CD4-positive, alpha-beta memory T cell (primary cell): ENCODE measurements around the gene B3GNT5. TPM values are rescaled to one million over a fixed set of nuclear protein-coding genes. Genes with fewer than 3 reads are reported as not detected.

ENCODE experiments used
- CTCF ChIA-PET: fragments of 350-600 bp; sonication (Branson Sonifier 250); formaldehyde crosslinking; loops from one replicate; lab custom pipeline; 2021; ENCODE audit warnings: inconsistent platforms; ENCODE audit not compliant: partially characterized antibody; lab: Charles Lee
- POLR2A ChIA-PET: fragments of 350-600 bp; sonication (Branson Sonifier 250); formaldehyde crosslinking; loops from one replicate; lab custom pipeline; 2021; ENCODE audit not compliant: partially characterized antibody; lab: Charles Lee
- DNase-seq, 5 donors: peaks; one replicate each; pipeline versions ENCODE4 v3.0.0 to v3.0.0-alpha.2; 2020 to 2022; ENCODE audit warnings: mixed read lengths in 1 of 5
- H3K27ac ChIP-seq: one replicate; pipeline ENCODE4 v1.7.0; 2013; ENCODE audit warnings: low read depth, low read length
- H3K27me3 ChIP-seq: 2 replicates; pipeline ENCODE4 v1.7.0; 2013; ENCODE audit warnings: mild to moderate bottlenecking, low read length, moderate library complexity; ENCODE audit not compliant: insufficient read depth
- H3K36me3 ChIP-seq: 2 replicates; pipeline ENCODE4 v1.7.0; 2013; ENCODE audit warnings: mild to moderate bottlenecking, low read length, moderate library complexity; ENCODE audit not compliant: insufficient read depth
- H3K4me1 ChIP-seq: 2 replicates; pipeline ENCODE4 v1.7.0; 2013; ENCODE audit warnings: mild to moderate bottlenecking, low read length, moderate library complexity; ENCODE audit not compliant: insufficient read depth
- H3K4me3 ChIP-seq, 2 donors: one replicate each; pipeline ENCODE4 v1.7.0; 2013; ENCODE audit warnings: low read length in 2 of 2, mild to moderate bottlenecking in 1 of 2
- H3K9me3 ChIP-seq, 2 donors: one replicate each; pipeline ENCODE4 v1.7.0; 2013; ENCODE audit warnings: low read length in 2 of 2, control low read depth in 1 of 2; ENCODE audit not compliant: control insufficient read depth in 1 of 2
- H3K27ac Mint-ChIP-seq, 7 donors: one replicate each; pipeline ENCODE4 v1.8.0; 2020 to 2021; ENCODE audit warnings: mixed read lengths in 7 of 7, mild to moderate bottlenecking in 6 of 7, inconsistent platforms in 3 of 7, moderate library complexity in 3 of 7
- H3K27me3 Mint-ChIP-seq, 2 donors: one replicate each; pipeline ENCODE4 v1.8.0; 2020 to 2021; ENCODE audit warnings: mixed read lengths in 2 of 2
- H3K36me3 Mint-ChIP-seq, 2 donors: one replicate each; pipeline ENCODE4 v1.8.0; 2020 to 2021; ENCODE audit warnings: mixed read lengths in 2 of 2, inconsistent platforms in 1 of 2, mild to moderate bottlenecking in 1 of 2
- H3K4me1 Mint-ChIP-seq, 4 donors: one replicate each; pipeline ENCODE4 v1.8.0; 2020 to 2021; ENCODE audit warnings: mixed read lengths in 4 of 4, mild to moderate bottlenecking in 1 of 4
- H3K4me3 Mint-ChIP-seq, 8 donors: one replicate each; pipeline ENCODE4 v1.8.0; 2020 to 2021; ENCODE audit warnings: mixed read lengths in 8 of 8, mild to moderate bottlenecking in 7 of 8, moderate library complexity in 6 of 8, inconsistent platforms in 3 of 8
- H3K9me3 Mint-ChIP-seq, 8 donors: one replicate each; pipeline ENCODE4 v1.8.0; 2020 to 2021; ENCODE audit warnings: mixed read lengths in 8 of 8, mild to moderate bottlenecking in 5 of 8, inconsistent platforms in 3 of 8, moderate library complexity in 1 of 8
- intact Hi-C: fragments of 100-400 bp; cut with micrococcal nuclease; formaldehyde crosslinking; loops from one replicate; pipeline ENCODE4 v1.15.1; 2023
- polyA plus RNA-seq, 2 donors: library from polyadenylated mRNA; unstranded; fragments of 300-500 nt; fragmentation: Illumina TruSeq; gene quantifications; one replicate each; pipeline ENCODE4 v1.2.3, GENCODE V29; 2021
- total RNA-seq, 2 experiments: library from RNA; stranded (reverse); gene quantifications; one replicate each; pipeline ENCODE4 v1.2.3, GENCODE V29; 2021

The B3GNT5 gene
- total and polyA plus RNA-seq, 4 experiments from 2014 or later, result 0.08 to 0.53 (median 0.33) TPM

DNA sequence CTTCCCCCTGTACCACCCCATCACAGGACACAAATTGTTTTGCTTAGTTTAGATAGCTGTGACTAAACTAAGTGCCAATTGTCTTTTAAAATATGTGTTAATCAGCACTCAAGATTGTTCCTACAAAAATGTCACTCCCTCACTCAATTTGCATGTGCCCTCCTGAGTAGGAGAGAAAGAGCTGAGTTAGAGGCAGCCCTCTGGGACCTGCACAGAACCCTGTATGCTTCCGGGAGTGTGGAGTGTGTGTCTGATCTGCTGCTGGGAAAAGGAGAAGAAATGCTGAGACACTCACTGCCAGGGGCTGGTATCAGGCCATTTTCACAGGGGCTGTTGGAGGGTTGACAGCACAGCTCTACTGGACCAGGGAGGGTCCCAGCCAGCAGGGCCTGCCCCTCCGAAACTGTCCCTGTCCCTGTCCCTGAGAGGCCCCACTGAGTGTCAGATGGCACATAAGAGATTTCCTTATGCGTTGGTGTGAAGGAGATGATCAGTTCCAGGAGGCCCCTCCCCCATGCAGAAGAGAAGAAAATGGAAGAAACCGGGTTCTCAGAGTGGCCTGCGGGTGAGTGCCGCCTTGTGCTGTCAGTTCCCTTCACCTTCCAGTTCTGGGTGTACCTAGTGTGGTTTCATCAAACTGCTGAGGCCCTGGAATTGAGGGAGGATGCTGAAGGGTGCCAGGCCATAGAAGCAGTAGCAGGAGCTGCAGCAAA lies 3.9 kb upstream of the B3GNT5 start:
- Mint-ChIP-seq H3K27ac (peak overlapping the region in 1 of 7 donors; percentile 73), H3K4me1 (peaks cover 3 to 6% (median 5%) of the 10 kb centered on the region in 4 donors), H3K27me3 (peaks cover 6 to 7% of the 10 kb centered on the region in 2 donors), H3K9me3 (peaks cover 0 to 4% (median under 1%) of the 10 kb centered on the region in 8 donors), H3K36me3 (peaks cover 0 to 14% of the 10 kb centered on the region in 2 donors), H3K4me3 (no peak overlapping the region)
- Histone ChIP-seq H3K4me1 (no peaks in the 10 kb centered on the region), H3K9me3 (no peaks in the 10 kb centered on the region), H3K4me3 (no peak overlapping the region), H3K27ac (no peak overlapping the region), H3K27me3 (no peaks in the 10 kb centered on the region), H3K36me3 (no peaks in the 10 kb centered on the region)
- POLR2A ChIA-PET, result no interaction called here
- intact Hi-C loops, result no loop called here
- CTCF ChIA-PET, result no interaction called here
- DNase-seq, result no peak

DNA sequence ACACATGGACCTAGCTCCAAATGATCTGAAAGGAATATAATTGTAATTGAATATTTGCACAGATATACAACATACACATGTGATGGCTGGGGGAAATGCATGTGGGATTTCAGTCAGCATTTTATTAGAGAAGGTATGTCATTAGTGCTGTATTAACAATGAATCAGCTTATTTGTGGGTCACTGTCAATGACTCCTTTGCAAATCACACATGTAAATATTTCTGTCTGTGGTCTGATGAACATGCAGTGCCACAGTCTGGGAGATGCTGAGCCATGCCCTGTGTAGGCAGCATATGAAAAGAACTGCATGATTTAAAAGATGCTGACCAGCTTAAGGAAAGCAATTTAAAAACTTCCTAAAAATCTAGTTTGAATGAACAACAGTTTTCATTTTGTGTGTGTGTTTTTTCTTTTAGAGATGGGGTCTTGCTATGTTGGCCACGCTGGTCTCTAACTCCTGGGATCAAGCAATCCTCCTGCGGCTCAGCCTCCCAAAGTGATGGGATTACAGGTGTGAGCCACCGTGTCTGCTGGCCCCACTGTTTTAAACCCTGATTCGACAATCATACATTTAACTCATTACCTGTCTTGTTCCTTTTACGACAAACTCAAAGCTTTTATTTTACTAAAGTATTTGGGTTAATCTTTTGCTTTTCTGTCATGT lies 803 bp upstream of the B3GNT5 start:
- H3K36me3 ChIP-seq, result no peaks in the 10 kb centered on the region
- Mint-ChIP-seq H3K27ac (peak overlapping the region in 1 of 7 donors; percentile 54), H3K4me3 (peak overlapping the region in 7 of 8 donors; percentile 49 to 77 (median 75)), H3K4me1 (peaks cover 5 to 14% (median 9%) of the 10 kb centered on the region in 4 donors), H3K9me3 (peaks cover 0 to 4% (median 0%) of the 10 kb centered on the region in 8 donors), H3K27me3 (peaks cover 20 to 24% of the 10 kb centered on the region in 2 donors), H3K36me3 (peaks cover 0 to 3% of the 10 kb centered on the region in 2 donors)
- ChIA-PET POLR2A (no interaction called here), CTCF (interaction anchor here (1.4 kb wide), 1 partner anchor 515 kb away, joined by 5 read pairs; no protein-coding TSS in a partner anchor)
- H3K9me3 ChIP-seq, result no peaks in the 10 kb centered on the region
- intact Hi-C loops, result no loop called here
- H3K27me3 ChIP-seq, result no peaks in the 10 kb centered on the region
- H3K27ac ChIP-seq, result no peak overlapping the region
- no peak for DNase-seq
- no peaks in the 10 kb centered on the region for H3K4me1 ChIP-seq
- H3K4me3 ChIP-seq, result no peak overlapping the region

DNA sequence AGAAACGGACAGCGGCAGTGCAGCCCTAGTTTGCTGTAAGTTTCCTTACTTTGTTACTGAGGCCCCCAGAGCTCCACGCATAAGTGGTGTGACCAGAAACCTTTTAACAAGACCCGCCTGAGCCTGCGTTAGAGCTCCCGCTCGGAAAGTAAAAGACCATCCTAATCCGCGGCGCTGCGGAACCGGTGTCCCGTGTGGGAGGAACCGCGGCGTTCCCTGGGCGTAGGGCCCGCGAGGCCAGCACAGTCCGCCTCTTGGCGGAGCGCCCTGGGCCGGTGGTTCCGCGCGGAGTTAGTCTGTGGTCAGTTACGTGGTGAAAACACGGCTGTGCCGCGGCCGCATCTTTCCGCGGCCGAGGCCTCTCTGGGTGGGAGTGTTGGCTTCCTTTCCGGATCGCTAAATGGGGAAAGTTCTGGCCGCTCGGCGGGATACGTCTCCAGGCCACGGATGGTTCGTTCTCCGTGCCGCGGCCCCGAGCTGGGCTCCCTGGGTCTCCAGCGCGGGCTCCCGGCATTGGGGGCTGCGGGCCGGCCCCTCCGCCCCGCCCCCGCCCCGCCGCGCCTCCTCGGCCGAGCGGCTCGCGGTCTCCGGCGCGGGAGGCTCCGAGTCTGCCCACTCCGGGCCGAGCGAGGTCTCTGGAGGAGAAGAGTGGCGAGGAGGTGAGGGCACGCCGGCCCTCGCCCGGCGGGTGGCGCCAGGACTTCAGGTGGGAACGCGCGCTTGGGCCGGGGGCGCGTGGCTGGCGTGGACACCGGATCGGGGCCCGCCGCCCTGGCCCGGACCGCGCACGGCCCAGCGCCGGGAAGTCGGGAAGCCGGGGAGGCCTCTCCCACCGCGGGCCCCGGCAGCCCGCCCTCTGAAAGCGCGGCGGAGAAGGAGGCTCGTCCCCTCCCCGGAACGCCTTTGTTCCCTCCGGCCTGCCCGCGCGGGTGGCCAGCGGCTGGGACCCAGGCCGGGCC lies 754 bp downstream of the B3GNT5 start:
- Histone ChIP-seq H3K27ac (no peak overlapping the region), H3K4me1 (no peaks in the 10 kb centered on the region), H3K27me3 (no peaks in the 10 kb centered on the region), H3K36me3 (no peaks in the 10 kb centered on the region), H3K9me3 (no peaks in the 10 kb centered on the region), H3K4me3 (peak overlapping the region; percentile 40 to 54)
- peaks cover 0 to 3% of the 10 kb centered on the region in 2 donors for H3K36me3 Mint-ChIP-seq
- ChIA-PET POLR2A (no interaction called here), CTCF (interaction anchor here (1.4 to 1.9 kb wide), 3 partner anchors 32 to 513 kb away, joined by 3 to 5 read pairs (median 4); no protein-coding TSS in a partner anchor)
- peak in 3 of 5 donors; percentile 13 to 21 (median 18) for DNase-seq
- peak overlapping the region; percentile 77 to 86 (median 80) for H3K4me3 Mint-ChIP-seq
- H3K27ac Mint-ChIP-seq, result peak overlapping the region in 1 of 7 donors; percentile 56
- intact Hi-C loops, result no loop called here
- peaks cover 25 to 29% of the 10 kb centered on the region in 2 donors for H3K27me3 Mint-ChIP-seq
- H3K4me1 Mint-ChIP-seq, result peaks cover 5 to 14% (median 9%) of the 10 kb centered on the region in 4 donors
- peaks cover 0 to 4% (median 0%) of the 10 kb centered on the region in 8 donors for H3K9me3 Mint-ChIP-seq

DNA sequence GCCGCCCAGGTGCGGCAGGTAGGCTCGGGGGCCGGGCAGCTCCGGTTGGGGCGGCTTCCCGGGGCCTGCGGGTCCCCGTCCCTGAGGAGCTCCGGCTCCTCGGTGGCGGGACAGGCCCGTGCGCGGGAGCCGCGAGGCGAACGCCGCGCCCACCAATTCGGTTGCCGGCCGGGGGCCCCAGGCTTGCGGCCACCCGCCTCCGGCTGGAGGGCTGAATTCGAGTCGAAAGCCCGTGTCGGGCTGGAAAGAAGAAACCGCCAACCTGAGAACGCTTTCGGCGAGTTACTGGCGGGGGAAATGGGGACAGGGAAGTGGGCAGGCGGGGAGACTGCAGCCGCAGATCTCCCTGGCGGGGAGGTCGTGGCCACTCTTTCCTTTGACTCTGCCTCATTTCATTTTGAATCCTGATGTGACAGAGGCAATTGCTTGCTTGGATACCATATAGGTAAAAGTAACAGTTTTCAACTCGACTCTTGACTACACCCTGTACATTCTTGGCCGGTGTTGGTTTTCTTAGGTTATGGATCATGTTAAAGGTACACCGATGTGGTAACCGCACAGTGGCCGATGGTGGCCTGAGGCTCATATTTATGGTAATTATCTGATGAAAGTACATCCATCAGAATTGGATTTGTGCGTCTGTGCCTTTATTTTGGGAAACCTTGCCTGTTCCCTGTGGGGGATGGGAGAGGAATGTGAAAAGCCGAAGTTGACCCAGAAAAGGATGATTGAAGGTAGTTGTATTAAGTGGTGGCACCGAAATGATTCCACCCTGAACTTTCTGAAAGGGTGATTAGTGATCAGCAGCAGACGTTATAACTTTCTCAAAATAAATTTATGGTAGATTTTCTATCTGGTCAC lies 1.7 kb downstream of the B3GNT5 start:
- Histone ChIP-seq H3K4me3 (no peak overlapping the region), H3K4me1 (no peaks in the 10 kb centered on the region), H3K9me3 (no peaks in the 10 kb centered on the region), H3K36me3 (no peaks in the 10 kb centered on the region), H3K27ac (no peak overlapping the region), H3K27me3 (no peaks in the 10 kb centered on the region)
- intact Hi-C loops, result no loop called here
- Mint-ChIP-seq H3K9me3 (peaks cover 0 to 4% (median 0%) of the 10 kb centered on the region in 8 donors), H3K27me3 (peaks cover 24 to 34% of the 10 kb centered on the region in 2 donors), H3K4me1 (peaks cover 5 to 14% (median 9%) of the 10 kb centered on the region in 4 donors), H3K4me3 (peak overlapping the region; percentile 60 to 81 (median 76)), H3K27ac (peak overlapping the region in 2 of 7 donors; percentile 8 to 14), H3K36me3 (peaks cover 0 to 3% of the 10 kb centered on the region in 2 donors)
- ChIA-PET CTCF (interaction anchor here (1.6 to 1.9 kb wide), 2 partner anchors 31 to 126 kb away, joined by 3 to 4 read pairs; no protein-coding TSS in a partner anchor), POLR2A (no interaction called here)
- DNase-seq, result peak in 2 of 5 donors; percentile 12 to 14

DNA sequence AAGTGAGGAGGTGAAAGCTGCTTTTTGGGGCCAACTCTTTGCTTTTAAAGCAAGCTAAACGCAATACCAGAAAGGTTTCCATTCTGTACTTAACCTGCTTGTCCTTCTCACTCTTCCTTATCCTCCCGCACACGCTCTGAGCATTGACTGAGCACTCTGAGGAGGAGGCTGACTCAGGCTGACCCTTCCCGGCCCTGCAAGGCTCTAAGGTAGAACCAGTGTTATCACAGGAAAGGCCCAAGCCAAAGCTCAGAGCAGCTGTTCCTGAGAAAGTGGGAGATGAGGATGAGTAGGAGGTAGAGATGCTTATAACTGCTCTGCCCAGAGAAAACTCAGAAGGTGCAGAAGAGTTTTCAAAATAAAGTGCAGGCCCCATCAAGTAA lies 2.3 kb downstream of the B3GNT5 start:
- Histone ChIP-seq H3K4me1 (no peaks in the 10 kb centered on the region), H3K27me3 (no peaks in the 10 kb centered on the region), H3K4me3 (no peak overlapping the region), H3K9me3 (no peaks in the 10 kb centered on the region), H3K27ac (no peak overlapping the region), H3K36me3 (no peaks in the 10 kb centered on the region)
- CTCF ChIA-PET, result no interaction called here
- Mint-ChIP-seq H3K4me1 (peaks cover 5 to 14% (median 9%) of the 10 kb centered on the region in 4 donors), H3K27ac (no peak overlapping the region), H3K9me3 (peaks cover 0 to 4% (median 0%) of the 10 kb centered on the region in 8 donors), H3K27me3 (peaks cover 25 to 36% of the 10 kb centered on the region in 2 donors), H3K4me3 (peak overlapping the region; percentile 60 to 81 (median 76)), H3K36me3 (peaks cover 0 to 3% of the 10 kb centered on the region in 2 donors)
- POLR2A ChIA-PET, result no interaction called here
- intact Hi-C loops, result no loop called here
- DNase-seq, result no peak

DNA sequence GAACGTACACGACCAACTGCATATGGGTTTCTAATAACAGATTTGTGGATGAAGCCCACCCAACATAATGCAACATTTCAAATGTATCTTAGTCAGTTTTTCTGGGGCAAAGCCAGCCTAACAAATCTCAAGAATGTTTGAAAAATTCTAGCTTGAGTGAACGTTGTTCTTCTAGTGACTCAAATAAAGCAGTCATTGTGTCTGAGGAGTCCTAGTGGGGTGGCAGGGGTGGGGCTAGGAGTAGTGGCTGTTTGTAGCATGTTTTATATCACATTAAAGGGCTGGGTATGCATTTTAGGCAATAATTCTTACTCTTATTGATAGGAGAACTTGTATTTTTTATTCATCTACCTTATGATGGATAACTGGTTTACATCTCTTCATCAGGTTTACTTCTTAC lies 6.0 kb downstream of the B3GNT5 start:
- no peak overlapping the region for H3K27ac ChIP-seq
- POLR2A ChIA-PET, result no interaction called here
- no peak overlapping the region for H3K4me3 Mint-ChIP-seq

More for the DNA sequence above, 6.0 kb downstream of the B3GNT5 start:
- Histone ChIP-seq H3K36me3 (no peaks in the 10 kb centered on the region), H3K9me3 (no peaks in the 10 kb centered on the region), H3K4me1 (no peaks in the 10 kb centered on the region), H3K4me3 (no peak overlapping the region), H3K27me3 (no peaks in the 10 kb centered on the region)
- CTCF ChIA-PET, result no interaction called here
- Mint-ChIP-seq H3K36me3 (peaks cover 1 to 6% of the 10 kb centered on the region in 2 donors), H3K27ac (no peak overlapping the region), H3K4me1 (peaks cover 1 to 8% (median 5%) of the 10 kb centered on the region in 4 donors), H3K27me3 (peaks cover 21 to 32% of the 10 kb centered on the region in 2 donors), H3K9me3 (peaks cover 0 to 4% (median 0%) of the 10 kb centered on the region in 8 donors)
- intact Hi-C loops, result no loop called here
- DNase-seq, result no peak
